ENCODE measurements around the gene NUDT16.
"Not testable (repeated sequence)": the region's sequence is repeated elsewhere in the genome, so short reads cannot be mapped to it uniquely, and the experiment has no call there.

- TF ChIP-seq EZH2 (IDR thresholded peaks at IDR 0.05; ENCODE audit: borderline replicate concordance); CTCF (IDR thresholded peaks at IDR 0.05; ENCODE audit: poor library complexity): not testable (repeated sequence)
Measured at GRCh38 chr3:131380821-131381444, 641 bp upstream of the NUDT16 start.

All from hepatocyte (in vitro differentiated cells).